HepG2 (cell line): Measurements from ENCODE around the gene PIK3R1. TPM values are rescaled to one million over a fixed set of nuclear protein-coding genes. Genes with fewer than 3 reads are reported as not detected.

Experiments
- AHDC1 ChIP-seq: sonication (generic); formaldehyde crosslinking; IDR thresholded peaks from 2 replicates; pipeline ENCODE4 v1.5.1; 2020; ENCODE audit warnings: mild to moderate bottlenecking, missing genetic modification reagents, borderline replicate concordance
- CREB1 ChIP-seq, 2 experiments: fragments of 450-650 bp in 1 of 2; IDR thresholded peaks; 2 replicates each; pipeline ENCODE4 v1.6.1; 2016 to 2017; ENCODE audit warnings: control low read depth in 1 of 2, mild to moderate bottlenecking in 1 of 2, missing compliant biosample characterization in 1 of 2, missing genetic modification characterization in 1 of 2
- HNRNPLL ChIP-seq: fragments of 200-400 bp; formaldehyde crosslinking; IDR thresholded peaks from 2 replicates; pipeline ENCODE4 v1.6.1; 2017; ENCODE audit warnings: mild to moderate bottlenecking, low read depth, low read length; ENCODE audit not compliant: poor library complexity, severe bottlenecking
- MEIS2 ChIP-seq: sonication (generic); formaldehyde crosslinking; IDR thresholded peaks from 2 replicates; pipeline ENCODE4 v1.9.0; 2021; ENCODE audit warnings: mild to moderate bottlenecking, missing genetic modification reagents
- PCBP2 ChIP-seq: fragments of 200-400 bp; formaldehyde crosslinking; optimal IDR thresholded peaks from 2 replicates; pipeline ENCODE3; 2018; ENCODE audit warnings: low read length, low read depth; ENCODE audit not compliant: poor library complexity, severe bottlenecking
- REPIN1 ChIP-seq: sonication (generic); formaldehyde crosslinking; IDR thresholded peaks from 2 replicates; pipeline ENCODE4 v1.8.0; 2022; ENCODE audit warnings: missing genetic modification reagents, low read depth, mild to moderate bottlenecking, borderline replicate concordance
- ZFY ChIP-seq: sonication (generic); formaldehyde crosslinking; IDR thresholded peaks from 2 replicates; pipeline ENCODE4 v1.4.0; 2020; ENCODE audit warnings: missing genetic modification reagents
- ZMAT5 ChIP-seq: sonication (generic); formaldehyde crosslinking; IDR thresholded peaks from 2 replicates; pipeline ENCODE4 v1.5.0; 2020; ENCODE audit warnings: mild to moderate bottlenecking, low read depth, missing genetic modification reagents, borderline replicate concordance
- ZNF557 ChIP-seq: sonication (generic); formaldehyde crosslinking; IDR thresholded peaks from 2 replicates; pipeline ENCODE4 v1.4.0; 2020; ENCODE audit warnings: missing genetic modification reagents
- polyA plus RNA-seq, 8 experiments: library from polyadenylated mRNA; depleted of rRNA in 3 of 8; stranded (reverse) in 7 of 8; unstranded in 1 of 8; fragments of >200 nt; fragmentation: Illumina TruSeq in 4 of 8; extraction: Trizol in 4 of 8; gene quantifications; 2 replicates each; pipeline versions ENCODE4 v1.2.1 to v1.2.3, GENCODE V29; 2011 to 2016; ENCODE audit warnings: low read depth in 4 of 8, missing spikeins in 1 of 8, mixed read lengths in 1 of 8; ENCODE audit not compliant: insufficient read depth in 1 of 8
- total RNA-seq, 5 experiments: library from RNA; depleted of rRNA; stranded (reverse); fragments of >200 nt; fragmentation: Illumina TruSeq; extraction: Trizol; gene quantifications; 2 replicates each; pipeline ENCODE4 v1.2.3, GENCODE V29; 2016; ENCODE audit warnings: low read depth in 1 of 5
- TF ChIP-seq, protein P1 (sequence below): IDR thresholded peaks from 2 replicates; pipeline ENCODE4 v1.6.1; 2016; ENCODE audit warnings: low read depth
- TF ChIP-seq, protein P2 (sequence below): sonication (generic); formaldehyde crosslinking; IDR thresholded peaks from 2 replicates; pipeline ENCODE4 v1.4.0; 2020; ENCODE audit warnings: mild to moderate bottlenecking, missing genetic modification reagents

Gene PIK3R1
- total and polyA plus RNA-seq, 2 of the 13 experiments (the other 11 are each of a cell fraction or from before 2014, with no cell fraction given): 8.4 to 21.3 TPM

DNA sequence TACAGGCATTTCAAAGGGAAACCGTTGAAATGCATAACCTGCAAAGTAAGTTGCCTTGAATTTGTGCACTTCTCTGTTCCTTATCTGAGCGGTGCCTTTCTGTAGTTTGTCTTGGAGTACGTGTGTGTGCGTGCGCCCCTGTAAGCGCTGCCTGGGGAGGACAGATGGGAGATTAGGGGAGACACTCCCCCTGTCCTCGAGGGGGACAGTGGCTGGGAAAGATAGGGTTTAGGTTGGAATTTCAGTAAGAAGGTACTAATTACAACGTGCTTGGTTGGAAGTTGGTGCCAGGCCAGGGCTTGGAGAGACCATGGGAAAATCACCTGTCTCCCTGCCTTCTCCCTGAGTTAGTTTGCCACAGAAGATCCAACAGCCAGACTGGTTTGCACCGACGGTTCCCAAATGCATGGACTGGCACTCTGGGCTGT, 73.2 kb downstream of the PIK3R1 start (continued):
- TF ChIP-seq AHDC1 (CRISPR knock-in tag) (0 out of 2 replicates have a peak, but pooled peaks have one; percentile 7), HNRNPLL (no peak), CREB1 (IDR thresholded peaks at IDR 0.05) (no peak), CREB1 (CRISPR knock-in tag; IDR thresholded peaks at IDR 0.05) (0 out of 2 replicates have a peak, but pooled peaks have one; percentile 32), ZFY (no peak), ZMAT5 (no peak), ZNF557 (CRISPR knock-in tag) (no peak), REPIN1 (CRISPR knock-in tag) (no peak), PCBP2 (no peak), MEIS2 (no peak)
- TF ChIP-seq, protein P1, sequence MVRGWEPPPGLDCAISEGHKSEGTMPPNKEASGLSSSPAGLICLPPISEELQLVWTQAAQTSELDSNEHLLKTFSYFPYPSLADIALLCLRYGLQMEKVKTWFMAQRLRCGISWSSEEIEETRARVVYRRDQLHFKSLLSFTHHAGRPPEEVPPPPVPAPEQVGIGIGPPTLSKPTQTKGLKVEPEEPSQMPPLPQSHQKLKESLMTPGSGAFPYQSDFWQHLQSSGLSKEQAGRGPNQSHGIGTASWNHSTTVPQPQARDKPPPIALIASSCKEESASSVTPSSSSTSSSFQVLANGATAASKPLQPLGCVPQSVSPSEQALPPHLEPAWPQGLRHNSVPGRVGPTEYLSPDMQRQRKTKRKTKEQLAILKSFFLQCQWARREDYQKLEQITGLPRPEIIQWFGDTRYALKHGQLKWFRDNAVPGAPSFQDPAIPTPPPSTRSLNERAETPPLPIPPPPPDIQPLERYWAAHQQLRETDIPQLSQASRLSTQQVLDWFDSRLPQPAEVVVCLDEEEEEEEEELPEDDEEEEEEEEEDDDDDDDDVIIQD (CRISPR knock-in tag): no peak
- TF ChIP-seq, protein P2, sequence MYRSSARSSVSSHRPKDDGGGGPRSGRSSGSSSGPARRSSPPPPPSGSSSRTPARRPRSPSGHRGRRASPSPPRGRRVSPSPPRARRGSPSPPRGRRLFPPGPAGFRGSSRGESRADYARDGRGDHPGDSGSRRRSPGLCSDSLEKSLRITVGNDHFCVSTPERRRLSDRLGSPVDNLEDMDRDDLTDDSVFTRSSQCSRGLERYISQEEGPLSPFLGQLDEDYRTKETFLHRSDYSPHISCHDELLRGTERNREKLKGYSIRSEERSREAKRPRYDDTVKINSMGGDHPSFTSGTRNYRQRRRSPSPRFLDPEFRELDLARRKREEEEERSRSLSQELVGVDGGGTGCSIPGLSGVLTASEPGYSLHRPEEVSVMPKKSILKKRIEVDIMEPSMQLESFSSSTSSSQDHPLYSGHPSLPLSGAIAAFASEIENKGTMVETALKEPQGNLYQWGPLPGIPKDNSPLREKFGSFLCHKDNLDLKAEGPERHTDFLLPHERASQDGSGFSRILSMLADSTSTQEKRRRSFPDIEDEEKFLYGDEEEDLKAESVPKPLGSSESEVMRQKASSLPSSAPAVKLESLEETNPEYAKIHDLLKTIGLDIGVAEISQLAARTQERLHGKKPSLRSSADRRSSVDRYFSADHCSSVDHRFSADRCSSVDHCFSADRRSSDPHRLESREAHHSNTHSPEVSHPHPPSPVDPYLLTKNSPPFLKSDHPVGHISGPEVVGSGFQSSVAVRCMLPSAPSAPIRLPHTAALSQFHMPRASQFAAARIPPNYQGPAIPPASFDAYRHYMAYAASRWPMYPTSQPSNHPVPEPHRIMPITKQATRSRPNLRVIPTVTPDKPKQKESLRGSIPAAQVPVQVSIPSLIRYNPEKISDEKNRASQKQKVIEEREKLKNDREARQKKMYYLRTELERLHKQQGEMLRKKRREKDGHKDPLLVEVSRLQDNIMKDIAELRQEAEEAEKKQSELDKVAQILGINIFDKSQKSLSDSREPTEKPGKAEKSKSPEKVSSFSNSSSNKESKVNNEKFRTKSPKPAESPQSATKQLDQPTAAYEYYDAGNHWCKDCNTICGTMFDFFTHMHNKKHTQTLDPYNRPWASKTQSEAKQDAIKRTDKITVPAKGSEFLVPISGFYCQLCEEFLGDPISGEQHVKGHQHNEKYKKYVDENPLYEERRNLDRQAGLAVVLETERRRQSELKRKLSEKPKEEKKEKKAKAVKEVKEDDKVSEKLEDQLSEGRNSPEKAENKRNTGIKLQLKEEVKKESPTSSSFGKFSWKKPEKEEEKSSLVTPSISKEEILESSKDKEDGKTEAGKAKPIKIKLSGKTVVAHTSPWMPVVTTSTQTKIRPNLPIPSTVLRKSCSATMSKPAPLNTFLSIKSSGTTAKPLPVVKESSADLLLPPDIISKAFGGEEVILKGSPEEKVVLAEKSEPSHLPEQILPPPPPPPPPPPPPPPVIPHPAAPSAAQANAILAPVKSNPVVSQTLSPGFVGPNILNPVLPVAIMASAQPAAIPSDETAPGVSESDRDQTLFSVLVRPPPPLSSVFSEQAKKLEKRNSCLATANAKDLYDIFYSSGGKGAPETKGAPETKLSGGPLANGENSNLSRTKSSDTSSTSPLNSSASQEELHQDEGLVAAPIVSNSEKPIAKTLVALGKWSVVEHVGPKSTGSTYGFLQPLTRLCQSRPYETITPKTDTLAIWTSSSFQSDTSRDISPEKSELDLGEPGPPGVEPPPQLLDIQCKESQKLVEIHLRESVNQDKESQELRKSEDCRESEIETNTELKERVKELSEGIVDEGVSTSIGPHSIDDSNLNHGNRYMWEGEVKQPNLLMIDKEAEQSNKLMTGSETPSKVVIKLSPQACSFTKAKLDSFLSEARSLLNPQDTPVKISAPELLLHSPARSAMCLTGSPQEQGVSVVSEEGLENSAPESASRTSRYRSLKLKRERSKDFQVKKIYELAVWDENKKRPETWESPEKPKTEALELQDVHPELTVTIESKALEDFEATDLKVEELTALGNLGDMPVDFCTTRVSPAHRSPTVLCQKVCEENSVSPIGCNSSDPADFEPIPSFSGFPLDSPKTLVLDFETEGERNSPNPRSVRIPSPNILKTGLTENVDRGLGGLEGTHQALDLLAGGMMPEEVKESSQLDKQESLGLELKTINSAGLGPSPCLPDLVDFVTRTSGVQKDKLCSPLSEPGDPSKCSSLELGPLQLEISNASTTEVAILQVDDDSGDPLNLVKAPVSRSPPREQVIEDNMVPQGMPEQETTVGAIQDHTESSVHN: no peak
